GM23248 (cell line): ENCODE data around the gene UBE2QL1.

ENCODE experiments used
- EZH2 ChIP-seq: fragments of 200-600 bp; sonication (generic); IDR thresholded peaks from 2 replicates; pipeline ENCODE4 v1.6.1; 2018; ENCODE audit warnings: antibody characterized with exemption, mild to moderate bottlenecking; ENCODE audit not compliant: insufficient read depth, poor library complexity, severe bottlenecking
- EZH2phosphoT487 ChIP-seq: fragments of 200-600 bp; sonication (generic); IDR thresholded peaks from 2 replicates; pipeline ENCODE4 v1.6.1; 2018; ENCODE audit warnings: antibody characterized with exemption, moderate library complexity, mild to moderate bottlenecking, low read depth; ENCODE audit not compliant: insufficient read depth

DNA sequence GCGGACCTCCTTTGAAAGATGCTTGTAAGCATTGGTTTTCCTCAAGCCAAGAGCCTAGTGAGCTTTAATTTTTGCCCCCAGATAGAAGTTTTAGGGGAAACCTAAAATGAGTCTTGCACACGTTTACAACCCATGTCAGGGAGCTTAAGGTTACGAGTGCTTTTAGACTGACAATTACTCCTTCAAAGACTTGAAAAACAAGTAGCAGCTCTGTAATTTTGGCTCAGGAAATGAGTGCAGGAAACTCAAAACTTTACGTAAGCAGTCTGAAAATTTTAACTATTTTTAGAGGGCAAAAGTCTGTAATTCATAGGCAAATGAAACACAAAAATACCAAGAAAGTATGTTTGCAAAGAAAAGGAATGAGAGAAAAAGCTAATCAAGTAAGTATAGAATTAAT is 36.8 kb downstream of the UBE2QL1 start:
- no peak for TF ChIP-seq EZH2
- TF ChIP-seq EZH2phosphoT487: no peak
